Neural progenitor cell (in vitro differentiated cells): ENCODE data around the gene MPPED2. TPM values are rescaled to one million over a fixed set of nuclear protein-coding genes. Genes with fewer than 3 reads are reported as not detected.

Experiments
- DNase-seq: peaks from one replicate; pipeline ENCODE4 v3.0.0-alpha.2; 2016; ENCODE audit warnings: low spot score
- H2AFZ ChIP-seq: fragments of 200-600 bp; sonication (generic); replicated peaks from 2 replicates; pipeline ENCODE4 v1.6.1; 2016; ENCODE audit warnings: antibody characterized with exemption
- H3F3A ChIP-seq: fragments of 200-600 bp; sonication (generic); 2 replicates; pipeline ENCODE4 v1.6.1; 2016; ENCODE audit warnings: antibody characterized with exemption, low read depth
- H3K27ac ChIP-seq: fragments of 200-600 bp; sonication (generic); 2 replicates; pipeline ENCODE4 v1.5.1; 2016; ENCODE audit warnings: mild to moderate bottlenecking
- H3K27me3 ChIP-seq: fragments of 200-600 bp; sonication (generic); 2 replicates; pipeline ENCODE4 v1.6.1; 2016; ENCODE audit warnings: mild to moderate bottlenecking, moderate library complexity
- H3K36me3 ChIP-seq: fragments of 200-600 bp; sonication (generic); 2 replicates; pipeline ENCODE4 v1.5.1; 2016
- H3K4me1 ChIP-seq: fragments of 200-600 bp; sonication (generic); 2 replicates; pipeline ENCODE4 v1.6.1; 2016; ENCODE audit warnings: mixed run types
- H3K4me2 ChIP-seq: fragments of 200-600 bp; sonication (generic); 2 replicates; pipeline ENCODE4 v1.6.1; 2016
- H3K4me3 ChIP-seq: fragments of 200-600 bp; sonication (generic); 2 replicates; pipeline ENCODE4 v1.5.1; 2016
- H3K79me2 ChIP-seq: fragments of 200-600 bp; sonication (generic); 2 replicates; pipeline ENCODE4 v1.6.1; 2016; ENCODE audit warnings: low read depth
- H3K9ac ChIP-seq: fragments of 200-600 bp; sonication (generic); 2 replicates; pipeline ENCODE4 v1.6.1; 2016
- H3K9me3 ChIP-seq: fragments of 200-600 bp; sonication (generic); 2 replicates; pipeline ENCODE4 v1.5.1; 2016; ENCODE audit warnings: low read depth
- H4K20me1 ChIP-seq: fragments of 200-600 bp; sonication (generic); 2 replicates; pipeline ENCODE4 v1.6.1; 2016; ENCODE audit warnings: low read depth
- H3K27ac Mint-ChIP-seq: 3 replicates; pipeline ENCODE4 v1.8.0; 2021; ENCODE audit warnings: mixed read lengths
- H3K27me3 Mint-ChIP-seq: 2 replicates; pipeline ENCODE4 v1.8.0; 2022; ENCODE audit warnings: low read depth, mild to moderate bottlenecking, inconsistent platforms, moderate library complexity, mixed read lengths; ENCODE audit not compliant: insufficient read depth
- H3K36me3 Mint-ChIP-seq: 3 replicates; pipeline ENCODE4 v1.8.0; 2021; ENCODE audit warnings: mixed read lengths
- H3K4me1 Mint-ChIP-seq: 3 replicates; pipeline ENCODE4 v1.8.0; 2021; ENCODE audit warnings: mixed read lengths
- H3K4me3 Mint-ChIP-seq: 3 replicates; pipeline ENCODE4 v1.8.0; 2021; ENCODE audit warnings: mild to moderate bottlenecking, moderate library complexity, mixed read lengths
- H3K9me3 Mint-ChIP-seq: 3 replicates; pipeline ENCODE4 v1.8.0; 2020; ENCODE audit warnings: mixed read lengths
- CTCF ChIP-seq: fragments of 200-600 bp; sonication (generic); IDR thresholded peaks from 2 replicates; pipeline ENCODE4 v1.5.1; 2017; ENCODE audit warnings: antibody characterized with exemption, mild to moderate bottlenecking
- EZH2 ChIP-seq: fragments of 200-600 bp; sonication (generic); IDR thresholded peaks from 2 replicates; pipeline ENCODE4 v1.6.1; 2017; ENCODE audit warnings: antibody characterized with exemption, mild to moderate bottlenecking, moderate library complexity
- EZH2phosphoT487 ChIP-seq: fragments of 200-600 bp; sonication (generic); IDR thresholded peaks from 2 replicates; pipeline ENCODE4 v1.6.1; 2017; ENCODE audit warnings: antibody characterized with exemption
- total RNA-seq: library from RNA; depleted of rRNA; stranded (reverse); fragments of >200 nt; gene quantifications from 2 replicates; pipeline ENCODE4 v1.2.3, GENCODE V29; 2015; ENCODE audit warnings: low replicate concordance

The MPPED2 gene
- total RNA-seq, 1 donor from 2014 or later = 3.4 TPM

- no peak for DNase-seq
- Histone ChIP-seq H3K9ac (no peak overlapping the region), H3K9me3 (no peaks in the 10 kb centered on the region), H3K79me2 (no peaks in the 10 kb centered on the region), H3K27me3 (no peaks in the 10 kb centered on the region), H3K4me1 (no peaks in the 10 kb centered on the region), H3K27ac (no peak overlapping the region), H3K4me2 (no peak overlapping the region), H2AFZ (no peak overlapping the region), H4K20me1 (no peaks in the 10 kb centered on the region), H3F3A (no peaks in the 10 kb centered on the region), H3K36me3 (no peaks in the 10 kb centered on the region), H3K4me3 (no peak overlapping the region)
- Mint-ChIP-seq H3K27ac (no peak overlapping the region), H3K9me3 (no peaks in the 10 kb centered on the region), H3K4me1 (peaks cover 15% of the 10 kb centered on the region), H3K36me3 (no peaks in the 10 kb centered on the region), H3K27me3 (no peaks in the 10 kb centered on the region), H3K4me3 (no peak overlapping the region)
- TF ChIP-seq EZH2 (no peak), EZH2phosphoT487 (no peak), CTCF (no peak)
Observed at GRCh38 chr11:30502305-30502704, 83.8 kb downstream of the MPPED2 start.

GRCh38 chr11:30501744-30502143 lies 84.4 kb downstream of the MPPED2 start:
- Histone ChIP-seq H3K9ac (no peak overlapping the region), H3K4me2 (no peak overlapping the region), H3K4me1 (no peaks in the 10 kb centered on the region), H3K36me3 (no peaks in the 10 kb centered on the region), H4K20me1 (no peaks in the 10 kb centered on the region), H3K27ac (no peak overlapping the region), H3K79me2 (no peaks in the 10 kb centered on the region), H3F3A (no peaks in the 10 kb centered on the region), H3K9me3 (no peaks in the 10 kb centered on the region), H3K27me3 (no peaks in the 10 kb centered on the region), H3K4me3 (no peak overlapping the region), H2AFZ (no peak overlapping the region)
- no peak for DNase-seq
- no peaks in the 10 kb centered on the region for H3K27me3 Mint-ChIP-seq
- no peak overlapping the region for H3K27ac Mint-ChIP-seq
- H3K9me3 Mint-ChIP-seq = no peaks in the 10 kb centered on the region
- TF ChIP-seq CTCF (no peak), EZH2phosphoT487 (no peak), EZH2 (no peak)
- no peaks in the 10 kb centered on the region for H3K36me3 Mint-ChIP-seq
- H3K4me3 Mint-ChIP-seq = no peak overlapping the region
- peaks cover 15% of the 10 kb centered on the region for H3K4me1 Mint-ChIP-seq

- H3K27me3 ChIP-seq = no peaks in the 10 kb centered on the region
- TF ChIP-seq CTCF (no peak), EZH2phosphoT487 (no peak), EZH2 (no peak)
- H3K27me3 Mint-ChIP-seq = no peaks in the 10 kb centered on the region
- no peaks in the 10 kb centered on the region for H3K79me2 ChIP-seq
- no peaks in the 10 kb centered on the region for H3K36me3 ChIP-seq
- no peaks in the 10 kb centered on the region for H3F3A ChIP-seq
- no peak overlapping the region for H3K4me3 ChIP-seq
- no peak overlapping the region for H2AFZ ChIP-seq
- DNase-seq = no peak
- H3K4me2 ChIP-seq = no peak overlapping the region
- no peak overlapping the region for H3K27ac ChIP-seq
- no peaks in the 10 kb centered on the region for H4K20me1 ChIP-seq
- no peaks in the 10 kb centered on the region for H3K9me3 ChIP-seq
- H3K4me3 Mint-ChIP-seq = no peak overlapping the region
- H3K9ac ChIP-seq = no peak overlapping the region
- H3K27ac Mint-ChIP-seq = no peak overlapping the region
- H3K4me1 Mint-ChIP-seq = peaks cover 16% of the 10 kb centered on the region
- H3K4me1 ChIP-seq = no peaks in the 10 kb centered on the region
- no peaks in the 10 kb centered on the region for H3K9me3 Mint-ChIP-seq
- no peaks in the 10 kb centered on the region for H3K36me3 Mint-ChIP-seq
Observed at GRCh38 chr11:30499940-30500339, 86.2 kb downstream of the MPPED2 start.
